Measurements from ENCODE around the gene FLOT2.

Gene FLOT2

DNA sequence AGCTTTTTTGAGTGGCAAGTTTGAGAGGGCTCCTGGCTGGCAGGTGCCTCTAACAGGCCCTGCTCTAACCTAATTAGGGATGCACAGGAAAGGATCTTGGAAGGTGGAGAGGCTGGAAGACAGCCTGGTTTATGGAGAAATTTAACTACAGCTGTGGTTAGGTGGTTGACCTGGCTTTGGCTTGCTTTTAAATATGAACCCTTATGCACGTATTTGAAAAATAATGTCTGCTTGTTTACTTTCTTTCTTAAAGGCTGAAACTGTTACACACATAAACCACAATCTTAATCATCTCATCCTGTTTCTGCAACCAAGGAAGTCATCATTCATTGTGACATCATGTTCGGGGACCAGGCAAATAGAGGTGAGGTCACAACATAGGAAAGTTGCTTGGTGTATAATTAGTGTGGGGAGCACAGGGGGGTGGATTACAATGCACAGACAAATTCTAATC, 28.4 kb upstream of the FLOT2 start:
- no peaks in the 10 kb centered on the region for H3K9me3 Mint-ChIP-seq
- peaks cover 3% of the 10 kb centered on the region for H3K27me3 Mint-ChIP-seq (ENCODE audit: low read depth, poor library complexity)
- TF ChIP-seq CTCF (IDR thresholded peaks at IDR 0.05): no peak
- H3K27ac Mint-ChIP-seq: no peak overlapping the region
- peaks cover 68% of the 10 kb centered on the region for H3K36me3 Mint-ChIP-seq (ENCODE audit: low read depth)
- peaks cover 7% of the 10 kb centered on the region for H3K4me1 Mint-ChIP-seq
- H3K4me3 Mint-ChIP-seq: no peak overlapping the region
- no peak for DNase-seq

DNA sequence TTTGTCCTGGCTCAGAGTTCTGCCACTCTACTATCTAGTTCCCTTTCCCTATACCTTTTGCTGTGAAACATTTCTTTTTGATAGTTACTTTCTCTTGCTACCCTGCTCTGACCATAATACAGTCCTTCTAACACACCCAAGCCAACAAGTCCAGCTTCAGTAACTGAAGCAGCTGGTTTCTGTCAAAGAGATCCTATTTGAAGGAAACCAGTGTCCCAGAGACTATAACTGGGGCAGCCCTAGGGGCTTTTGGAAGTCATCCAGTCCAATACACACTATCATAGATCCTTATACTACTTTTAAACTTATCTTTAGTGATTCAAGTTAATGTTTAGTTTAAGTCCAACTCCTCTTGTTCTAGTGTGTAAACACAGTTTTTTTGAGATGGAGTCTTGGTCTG, 22.7 kb upstream of the FLOT2 start:
- no peak for TF ChIP-seq CTCF (IDR thresholded peaks at IDR 0.05)
- Mint-ChIP-seq H3K4me1 (no peaks in the 10 kb centered on the region), H3K27ac (peak overlapping the region; percentile 49), H3K27me3 (ENCODE audit: low read depth, poor library complexity) (peaks cover 2% of the 10 kb centered on the region), H3K36me3 (ENCODE audit: low read depth) (peaks cover 80% of the 10 kb centered on the region), H3K4me3 (no peak overlapping the region), H3K9me3 (no peaks in the 10 kb centered on the region)
- no peak for DNase-seq

DNA sequence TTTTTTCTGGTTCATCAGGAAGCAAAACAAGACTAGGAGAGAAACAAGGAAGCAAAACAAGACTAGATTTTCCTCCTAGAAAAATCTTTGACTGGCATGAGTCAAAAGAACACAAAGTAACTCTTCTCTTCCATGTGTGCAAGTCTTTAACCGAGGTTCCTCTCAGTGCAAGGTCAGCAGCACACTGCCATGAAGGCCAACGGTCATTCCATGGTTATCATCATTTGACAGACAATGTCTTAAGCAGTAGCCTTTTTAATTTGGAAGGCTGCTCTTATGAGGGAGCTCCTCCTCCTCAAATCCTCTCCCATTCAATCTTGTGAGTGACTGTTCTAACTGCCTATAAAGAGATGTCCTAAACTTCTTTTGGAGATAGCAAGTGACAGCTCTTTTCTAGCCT, 20.8 kb upstream of the FLOT2 start:
- H3K4me1 Mint-ChIP-seq: no peaks in the 10 kb centered on the region
- TF ChIP-seq CTCF (IDR thresholded peaks at IDR 0.05): no peak
- H3K27ac Mint-ChIP-seq: peak overlapping the region; percentile 72
- H3K36me3 Mint-ChIP-seq (ENCODE audit: low read depth): peaks cover 78% of the 10 kb centered on the region
- DNase-seq: no peak
- H3K27me3 Mint-ChIP-seq (ENCODE audit: low read depth, poor library complexity): peaks cover 2% of the 10 kb centered on the region
- no peak overlapping the region for H3K4me3 Mint-ChIP-seq
- no peaks in the 10 kb centered on the region for H3K9me3 Mint-ChIP-seq

DNA sequence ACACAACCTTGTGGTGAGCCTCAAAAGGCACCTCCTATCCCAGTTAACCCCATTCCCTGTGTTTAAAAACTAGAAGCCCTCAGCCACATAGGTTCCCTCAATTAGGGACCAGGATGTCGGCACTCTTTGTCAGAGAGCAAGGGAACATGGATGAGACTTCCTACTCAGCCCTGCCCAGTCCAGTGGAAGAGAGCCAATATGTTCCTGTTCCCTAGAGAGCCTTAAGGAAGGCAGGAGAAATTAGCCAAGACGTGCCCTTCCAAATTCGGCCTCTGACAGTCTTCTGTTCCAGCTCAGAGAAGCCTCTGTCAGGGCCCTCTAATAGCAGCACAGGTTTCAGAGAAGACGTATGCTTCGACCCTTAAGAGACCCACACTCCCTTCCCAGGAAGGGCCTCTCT, 19.9 kb upstream of the FLOT2 start:
- no peak for DNase-seq
- TF ChIP-seq CTCF (IDR thresholded peaks at IDR 0.05): no peak
- Mint-ChIP-seq H3K4me1 (no peaks in the 10 kb centered on the region), H3K27me3 (ENCODE audit: low read depth, poor library complexity) (peaks cover 2% of the 10 kb centered on the region), H3K4me3 (no peak overlapping the region), H3K27ac (peak overlapping the region; percentile 39), H3K9me3 (no peaks in the 10 kb centered on the region), H3K36me3 (ENCODE audit: low read depth) (peaks cover 77% of the 10 kb centered on the region)

GRCh38 chr17:28917029-28917428, 19.5 kb upstream of the FLOT2 start:
- Mint-ChIP-seq H3K4me1 (no peaks in the 10 kb centered on the region), H3K27me3 (ENCODE audit: low read depth, poor library complexity) (peaks cover 2% of the 10 kb centered on the region), H3K36me3 (ENCODE audit: low read depth) (peaks cover 80% of the 10 kb centered on the region), H3K4me3 (no peak overlapping the region), H3K27ac (peak overlapping the region; percentile 39), H3K9me3 (no peaks in the 10 kb centered on the region)
- no peak for DNase-seq
- no peak for TF ChIP-seq CTCF (IDR thresholded peaks at IDR 0.05)

DNA sequence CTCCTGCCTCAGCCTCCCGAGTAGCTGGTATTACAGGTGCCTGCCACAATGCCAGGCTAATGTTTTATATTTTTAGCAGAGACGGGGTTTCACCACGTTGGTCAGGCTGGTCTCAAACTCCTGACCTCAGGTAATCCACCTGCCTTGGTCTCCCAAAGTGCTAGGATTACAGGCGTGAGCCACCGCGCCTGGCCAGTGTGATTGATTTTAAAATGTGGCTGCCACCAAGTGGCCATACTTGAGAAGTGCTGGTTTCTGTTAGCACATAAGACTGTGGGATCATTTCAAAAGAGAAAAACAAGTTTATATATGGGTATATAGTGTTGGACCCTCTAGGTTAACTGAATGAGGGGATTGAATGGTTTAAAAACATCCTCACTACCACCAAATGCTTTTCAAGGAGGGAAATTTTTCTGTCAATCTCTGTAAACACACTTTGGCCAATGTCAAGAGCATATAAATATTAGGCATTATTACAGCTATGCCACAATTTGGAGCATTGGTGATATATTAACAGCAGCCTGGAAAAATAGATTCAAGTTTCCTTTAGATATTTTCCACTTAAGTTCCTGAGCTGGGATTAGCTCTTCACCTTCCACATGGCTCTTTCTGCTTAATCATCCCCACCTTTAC, 18.9 kb upstream of the FLOT2 start:
- no peak overlapping the region for H3K4me3 Mint-ChIP-seq
- peaks cover 2% of the 10 kb centered on the region for H3K27me3 Mint-ChIP-seq (ENCODE audit: low read depth, poor library complexity)
- no peaks in the 10 kb centered on the region for H3K4me1 Mint-ChIP-seq
- H3K27ac Mint-ChIP-seq: peak overlapping the region; percentile 20
- no peaks in the 10 kb centered on the region for H3K9me3 Mint-ChIP-seq
- DNase-seq: peak; percentile 42
- peak; percentile 61 for TF ChIP-seq CTCF (IDR thresholded peaks at IDR 0.05)
- H3K36me3 Mint-ChIP-seq (ENCODE audit: low read depth): peaks cover 77% of the 10 kb centered on the region

Data from nephron progenitor cell (in vitro differentiated cells).